Fibroblast of peridontal ligament (primary cell): ENCODE data around the gene PKN2.
"Not testable (repeated sequence)": the region's sequence is repeated elsewhere in the genome, so short reads cannot be mapped to it uniquely, and the experiment has no call there.

Experiments used
- DNase-seq: peaks from one replicate; pipeline ENCODE4 v3.0.0-alpha.2; 2010; ENCODE audit errors: extremely low read depth

The PKN2 gene

DNA sequence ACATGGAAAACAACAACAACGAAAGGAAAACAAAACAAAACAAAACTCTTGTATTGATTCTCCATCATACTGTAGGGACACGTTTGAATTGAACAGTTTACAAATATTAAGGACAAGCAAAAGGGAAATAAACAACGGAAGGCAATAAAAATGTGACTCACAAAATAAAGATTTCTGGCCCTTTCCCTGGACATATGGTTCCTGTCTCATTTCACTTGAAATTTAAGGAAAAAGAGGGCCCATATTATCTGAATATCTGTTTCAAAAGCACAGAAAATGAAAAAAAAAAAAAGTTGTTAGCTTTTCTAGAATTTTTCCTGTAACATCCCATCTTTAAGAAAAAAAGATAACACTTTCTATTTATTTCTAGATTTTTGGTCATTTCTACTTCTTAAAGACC, 3.6 kb upstream of the PKN2 start:
- no peak for DNase-seq

DNA sequence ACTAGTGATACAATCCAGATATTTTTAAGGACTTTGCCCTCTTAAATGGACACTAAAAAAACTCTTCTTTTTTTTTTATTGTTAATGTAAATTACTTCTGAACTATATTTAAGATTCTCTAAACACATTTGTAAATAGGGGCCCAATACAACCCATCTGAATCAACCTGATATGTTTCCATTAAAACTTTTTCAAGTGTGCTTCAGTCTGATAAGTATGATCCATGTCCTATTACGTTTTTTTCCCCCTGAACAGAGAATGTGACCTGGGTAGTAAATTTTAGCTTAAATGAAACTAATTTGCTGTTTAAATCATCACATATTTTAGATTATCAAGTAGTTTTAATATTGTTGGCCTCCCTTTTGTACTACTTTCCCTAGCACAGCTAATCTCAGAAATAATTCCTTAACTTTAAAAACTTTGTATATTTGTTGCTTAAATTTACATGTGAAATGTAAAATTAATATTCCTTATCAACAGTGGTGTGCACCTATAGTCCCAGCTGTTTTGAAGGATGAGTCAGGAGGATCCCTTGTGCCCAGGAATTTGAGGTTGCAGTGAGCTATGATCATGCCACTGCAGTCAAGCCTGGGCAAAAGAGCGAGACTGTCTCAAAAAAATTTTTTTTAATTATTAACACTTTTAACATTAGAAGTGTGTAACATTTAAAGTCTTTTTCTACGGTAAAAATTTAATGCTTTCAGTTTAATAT, 3.0 kb upstream of the PKN2 start:
- DNase-seq, result no peak

DNA sequence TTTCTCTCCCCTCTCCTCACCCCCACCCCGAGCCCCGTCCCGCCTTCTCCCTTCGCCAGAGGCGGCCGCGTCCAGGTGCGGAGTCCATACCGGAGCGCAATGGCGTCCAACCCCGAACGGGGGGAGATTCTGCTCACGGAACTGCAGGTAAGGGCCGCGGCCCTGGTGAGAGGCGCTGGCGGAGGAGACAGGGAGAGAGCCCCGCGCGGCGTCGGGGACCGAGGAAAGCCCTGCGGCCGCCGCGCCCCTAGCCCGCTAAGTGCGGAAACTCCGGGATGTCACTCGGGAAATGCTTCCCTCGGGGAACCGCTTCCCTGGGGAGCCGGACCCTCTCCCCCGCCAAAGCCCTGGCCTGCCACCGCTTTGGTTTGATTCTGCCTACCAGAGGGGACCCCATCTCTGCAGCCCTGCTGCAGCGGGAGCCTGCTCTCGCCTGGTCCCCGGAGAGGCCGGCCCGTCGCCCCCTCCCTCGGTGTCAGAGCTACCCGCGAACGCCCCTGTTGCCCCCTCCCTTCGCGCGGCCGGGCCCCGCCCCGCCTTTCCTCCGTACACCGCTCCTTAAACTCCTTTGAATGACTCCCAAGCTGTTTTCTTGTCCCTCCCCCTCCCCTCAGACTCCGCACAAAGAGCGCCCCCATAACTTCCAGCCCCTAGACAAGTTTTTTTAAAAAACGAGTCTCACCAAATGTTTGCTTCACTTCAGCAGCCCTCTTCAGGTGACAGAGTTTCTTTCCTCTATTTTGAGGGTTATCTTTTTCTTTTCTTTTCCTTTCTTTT, 597 bp downstream of the PKN2 start:
- peak; percentile 23 for DNase-seq

DNA sequence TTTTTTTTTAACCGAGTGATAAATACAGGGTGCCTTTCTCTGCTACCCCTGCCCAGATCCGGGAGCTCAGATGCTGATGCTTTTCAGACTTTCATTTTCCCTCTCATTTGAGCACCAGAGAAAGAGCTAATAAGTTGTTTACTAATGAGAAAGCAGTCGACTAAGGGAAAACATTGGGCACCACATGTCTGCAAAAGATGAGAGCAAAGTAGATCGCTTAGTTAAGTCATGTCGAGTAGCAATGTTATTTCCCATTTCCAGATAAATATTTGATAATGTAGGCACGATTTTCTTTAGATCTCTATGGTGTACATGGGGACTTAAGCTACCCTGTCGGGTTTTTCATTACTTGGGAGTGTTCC, 1.2 kb downstream of the PKN2 start:
- DNase-seq, result peak; percentile 19

DNA sequence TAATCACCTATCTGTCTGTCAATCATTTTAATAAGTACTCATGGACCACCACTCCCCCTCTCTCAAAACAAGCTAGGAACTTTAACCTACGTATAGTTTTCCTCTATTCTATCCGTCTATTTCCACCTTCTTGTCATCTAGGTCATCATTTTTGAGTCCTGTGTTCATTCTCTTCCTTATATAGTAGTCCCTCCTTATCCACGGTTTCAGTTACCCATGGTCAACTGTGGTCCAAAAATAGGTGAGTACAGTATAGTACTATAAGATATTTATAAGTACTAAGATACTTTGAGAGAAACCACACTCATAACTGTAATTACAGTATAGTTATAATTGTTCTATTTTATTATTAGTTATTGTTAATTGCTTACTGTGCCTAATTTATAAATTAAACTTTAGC, 7.5 kb downstream of the PKN2 start:
- no peak for DNase-seq

DNA sequence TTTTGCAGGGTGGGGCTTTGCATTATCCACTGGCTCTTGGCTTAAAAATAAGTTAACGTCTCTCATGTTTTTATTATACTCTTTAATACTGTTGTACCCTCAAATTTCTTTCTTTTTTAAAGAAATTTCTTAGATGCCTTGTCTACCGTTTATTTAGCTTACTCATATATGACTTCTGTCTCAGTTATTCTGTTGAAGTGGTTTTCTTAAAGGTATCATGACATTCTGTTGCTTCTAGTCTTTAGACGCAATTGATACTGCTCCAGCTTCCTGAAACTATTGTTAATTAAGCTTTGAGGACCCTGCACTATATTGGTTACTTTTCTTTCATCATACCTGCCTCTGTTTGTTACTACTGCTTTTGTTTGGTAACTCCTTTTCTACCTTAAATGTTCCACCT, 11.7 kb downstream of the PKN2 start:
- no peak for DNase-seq

DNA sequence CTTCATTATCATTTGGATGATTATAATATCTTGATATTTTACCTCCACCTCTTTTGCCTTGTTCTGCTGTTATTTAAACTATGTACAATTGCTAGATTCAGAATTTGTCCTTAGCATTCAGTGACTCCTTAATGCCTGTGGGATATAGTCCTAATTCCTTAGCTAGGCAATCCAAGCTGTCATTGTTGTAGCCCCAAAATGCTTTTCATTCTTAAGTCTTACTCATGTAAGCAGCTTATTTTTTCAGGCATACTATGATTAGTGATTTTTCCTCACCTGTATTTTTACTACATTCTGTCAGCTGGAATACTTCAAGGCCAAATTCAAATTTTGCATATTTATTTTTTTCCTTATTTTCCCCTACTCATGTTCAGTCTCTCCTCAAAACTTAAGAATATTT, 13.4 kb downstream of the PKN2 start:
- DNase-seq, result no peak

DNA sequence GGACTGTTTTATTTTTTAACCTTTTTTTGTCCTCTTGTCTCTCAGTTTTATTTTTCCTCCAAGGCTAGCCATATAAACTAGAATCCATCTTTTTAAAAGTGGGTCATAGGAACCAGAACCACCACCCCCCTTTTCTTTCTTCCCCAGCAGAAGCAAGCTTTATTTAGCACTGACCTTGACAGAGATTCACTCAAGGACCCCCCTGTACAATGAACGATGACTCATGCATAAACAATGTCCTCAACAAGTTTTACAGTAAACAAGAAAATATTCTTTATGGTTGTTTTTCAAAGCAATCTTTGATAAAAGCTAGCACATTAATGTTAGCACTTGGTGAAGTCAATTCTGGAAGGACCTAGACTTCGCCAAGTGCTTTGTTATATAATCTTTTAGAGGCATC, 14.1 kb downstream of the PKN2 start:
- DNase-seq, result no peak

DNA sequence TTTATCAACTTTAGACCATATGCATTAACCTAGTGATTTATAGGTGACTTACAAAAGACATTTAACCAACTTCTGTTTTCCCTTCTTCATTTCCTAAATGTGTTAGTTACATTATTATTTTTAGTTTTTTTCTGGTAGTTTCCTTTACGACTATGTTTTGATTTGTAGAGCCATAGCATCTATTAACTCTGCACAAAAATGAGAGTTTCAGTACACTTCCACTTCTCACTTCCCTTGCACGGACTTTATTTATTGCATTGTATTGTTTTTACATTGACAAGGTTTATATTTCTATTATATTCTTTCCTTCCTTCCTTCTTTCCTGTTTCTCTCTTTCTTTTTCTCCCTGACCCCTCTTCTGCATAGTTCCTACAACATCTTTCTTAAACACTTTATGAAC, 14.7 kb downstream of the PKN2 start:
- no peak for DNase-seq

DNA sequence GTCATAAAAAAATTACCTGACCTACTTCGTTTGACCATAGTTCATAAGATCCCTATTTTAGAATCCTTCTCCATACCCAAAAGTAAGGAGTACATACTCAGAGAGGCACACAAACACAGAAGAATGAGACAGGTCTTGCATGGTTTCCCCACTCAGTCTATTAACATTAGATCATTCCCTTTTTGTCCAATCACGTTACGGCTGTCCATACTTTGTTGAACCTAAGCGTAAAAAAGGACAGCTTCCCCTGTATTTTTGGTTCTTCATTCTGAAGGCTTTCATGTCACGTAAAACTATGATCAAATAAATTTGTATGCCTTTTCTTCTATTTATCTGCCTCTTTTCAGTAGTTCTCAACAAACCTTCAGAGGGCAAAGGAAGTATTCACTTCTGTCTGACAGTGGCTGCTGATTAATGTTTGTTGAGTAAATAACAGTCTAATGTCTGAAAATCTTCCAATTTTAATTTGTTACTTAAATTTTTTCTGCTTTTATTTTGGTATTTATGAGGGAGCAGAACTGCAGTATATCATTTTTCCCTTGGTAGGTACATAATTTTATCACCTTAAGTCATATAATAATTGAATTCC, 16.4 kb downstream of the PKN2 start:
- DNase-seq, result no peak

DNA sequence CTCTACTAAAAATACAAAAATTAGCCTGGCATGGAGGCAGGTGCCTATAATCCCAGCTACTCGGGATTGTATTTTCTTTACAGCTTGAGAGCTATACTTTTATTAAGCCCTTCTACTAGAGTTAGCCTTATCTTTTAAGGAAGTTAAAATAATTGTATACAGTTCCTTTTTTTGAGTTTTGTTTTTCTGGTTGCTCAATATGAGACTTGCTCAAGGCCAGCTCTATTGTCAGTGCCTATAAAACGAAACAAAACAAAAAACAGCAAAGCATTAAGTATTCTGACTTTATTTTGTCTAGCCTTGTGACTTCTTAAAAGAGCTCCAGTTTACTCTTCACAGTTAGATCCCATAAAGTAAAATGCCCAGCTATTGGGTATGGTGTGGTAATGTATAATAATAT, 17.2 kb downstream of the PKN2 start:
- DNase-seq, result no peak

DNA sequence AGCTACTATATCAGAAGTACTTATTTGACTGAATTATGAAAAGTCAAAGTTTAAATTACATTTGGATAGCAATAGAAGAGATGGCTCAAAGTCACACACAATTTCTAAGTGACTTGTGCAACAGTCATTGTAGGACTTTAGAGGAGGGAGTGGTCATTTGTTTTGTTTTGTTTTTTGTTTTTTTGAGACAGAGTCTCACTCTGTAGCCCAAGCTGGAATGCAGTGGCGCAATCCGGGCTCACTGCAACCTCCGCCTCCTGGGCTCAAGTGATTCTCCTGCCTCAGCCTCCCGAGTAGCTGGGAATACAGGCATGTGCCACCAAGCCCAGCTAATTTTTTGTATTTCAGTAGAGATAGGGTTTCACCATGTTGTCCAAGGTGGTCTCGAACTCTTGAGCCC, 17.7 kb downstream of the PKN2 start:
- not testable (repeated sequence) for DNase-seq

DNA sequence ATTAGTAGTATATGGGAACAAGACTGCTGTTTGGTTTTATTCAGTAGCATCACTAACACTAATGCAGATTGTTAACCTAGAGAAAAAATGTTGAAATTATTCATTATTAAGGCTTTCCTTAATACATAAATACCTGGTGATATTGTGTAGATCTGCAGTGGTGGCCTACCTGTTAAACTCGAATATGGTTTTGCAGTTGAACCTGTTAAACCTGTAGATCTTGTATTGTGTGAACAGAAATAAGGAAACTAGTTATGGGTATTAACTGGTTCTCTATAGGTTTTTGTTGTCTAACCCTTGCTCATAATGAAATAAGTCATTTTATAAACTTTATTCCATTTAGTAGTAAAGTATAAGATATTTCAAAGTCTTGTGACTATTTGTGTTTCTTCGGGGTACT, 23.9 kb downstream of the PKN2 start:
- no peak for DNase-seq

DNA sequence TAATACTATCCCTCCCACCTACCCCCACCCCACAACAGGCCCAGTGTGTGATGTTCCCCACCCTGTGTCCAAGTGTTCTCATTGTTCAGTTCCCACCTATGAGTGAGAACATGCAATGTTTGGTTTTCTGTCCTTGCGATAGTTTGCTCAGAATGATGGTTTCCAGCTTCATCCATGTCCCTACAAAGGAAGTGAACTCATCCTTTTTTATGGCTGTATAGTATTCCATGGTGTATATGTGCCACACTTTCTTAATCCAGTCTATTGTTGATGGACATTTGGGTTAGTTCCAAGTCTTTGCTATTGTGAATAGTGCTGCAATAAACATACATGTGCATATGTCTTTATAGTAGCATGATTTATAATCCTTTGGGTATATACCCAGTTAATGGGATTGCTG, 28.8 kb downstream of the PKN2 start:
- not testable (repeated sequence) for DNase-seq

DNA sequence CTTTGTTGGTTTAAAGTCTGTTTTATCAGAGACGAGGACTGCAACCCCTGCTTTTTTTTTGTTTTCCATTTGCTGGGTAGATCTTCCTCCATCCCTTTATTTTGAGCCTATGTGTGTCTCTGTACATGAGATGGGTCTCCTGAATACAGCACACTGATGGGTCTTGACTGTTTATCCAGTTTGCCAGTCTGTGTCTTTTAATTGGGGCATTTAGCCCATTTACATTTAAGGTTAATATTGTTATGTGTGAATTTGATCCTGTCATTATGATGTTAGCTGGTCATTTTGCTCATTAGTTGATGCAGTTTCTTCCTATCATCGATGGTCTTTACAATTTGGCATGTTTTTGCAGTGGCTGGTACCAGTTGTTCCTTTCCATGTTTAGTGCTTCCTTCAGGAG, 32.5 kb downstream of the PKN2 start:
- DNase-seq, result not testable (repeated sequence)

DNA sequence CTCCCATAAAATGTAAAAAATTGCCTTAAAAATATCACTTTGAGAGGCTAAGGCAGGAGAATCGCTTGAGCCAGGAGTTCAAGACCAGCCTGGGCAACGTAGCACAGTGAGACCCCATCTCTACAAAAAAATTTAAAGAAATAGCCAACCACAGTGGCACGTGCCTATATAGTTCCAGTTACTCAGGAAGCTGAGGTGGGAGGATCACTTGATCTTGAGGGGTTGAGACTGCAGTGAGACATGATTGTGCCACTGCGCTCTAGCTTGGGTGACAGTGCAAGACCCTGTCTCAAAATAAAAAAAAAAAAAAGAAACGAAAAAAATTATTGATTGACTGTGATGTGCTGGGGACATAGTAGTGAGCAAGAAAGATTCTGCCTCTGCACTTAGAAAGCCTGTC, 38.4 kb downstream of the PKN2 start:
- DNase-seq, result no peak

DNA sequence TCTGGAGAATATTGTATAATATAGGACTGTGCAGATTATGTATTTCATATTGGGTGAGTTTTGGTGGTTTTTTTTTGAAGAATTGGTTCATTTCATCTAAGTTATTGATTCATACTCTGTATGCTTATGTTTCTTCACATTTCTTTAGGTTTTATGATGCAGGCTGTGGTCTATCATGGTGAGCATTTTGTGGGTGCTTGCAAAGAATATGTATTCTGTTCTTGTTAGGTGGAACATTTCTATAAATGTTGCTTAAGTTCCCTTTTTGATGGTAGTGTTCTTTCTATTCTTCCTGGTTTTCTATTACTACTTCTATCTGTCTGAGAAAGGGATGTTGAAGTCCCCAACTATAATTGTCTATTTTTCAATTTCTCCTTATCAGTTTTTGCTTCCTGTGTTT, 42.6 kb downstream of the PKN2 start:
- no peak for DNase-seq

DNA sequence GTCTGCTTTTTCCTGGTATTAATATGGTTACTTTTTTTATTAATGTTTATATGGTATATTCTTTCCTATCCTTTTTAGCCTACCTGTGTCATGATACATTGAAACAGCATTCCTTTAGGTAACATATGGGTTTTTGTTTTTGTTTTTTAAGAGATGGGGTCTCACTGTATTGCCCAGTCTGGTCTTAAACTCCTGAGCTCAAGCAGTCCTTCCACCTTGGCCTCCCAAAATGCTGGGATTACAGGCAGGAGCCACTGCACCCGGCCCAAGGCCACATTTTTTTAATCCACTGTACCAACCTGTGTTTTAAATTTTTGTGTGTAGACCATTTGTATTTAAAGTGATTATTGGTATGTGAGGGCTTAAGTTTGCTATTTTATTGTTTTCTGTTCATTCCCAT, 43.1 kb downstream of the PKN2 start:
- DNase-seq, result no peak

DNA sequence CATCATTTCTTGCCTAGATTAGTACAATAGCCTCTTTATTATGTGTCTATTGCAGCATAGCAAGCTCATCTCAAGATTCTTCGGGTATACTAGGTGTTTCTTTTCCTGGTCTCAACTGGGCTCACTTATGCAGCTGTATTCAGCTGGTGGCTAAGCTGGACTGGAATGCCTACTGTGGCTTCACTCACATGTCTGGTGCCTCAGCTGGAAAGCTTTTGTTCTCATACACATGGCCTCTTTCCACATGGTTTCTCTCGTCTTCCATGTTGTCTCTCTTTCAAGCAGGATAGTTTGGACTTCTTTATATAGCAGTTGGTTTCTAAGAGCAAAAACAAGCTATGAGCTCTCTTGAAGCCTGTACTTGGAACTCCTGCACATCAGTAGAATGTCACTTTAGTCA, 45.2 kb downstream of the PKN2 start:
- no peak for DNase-seq

DNA sequence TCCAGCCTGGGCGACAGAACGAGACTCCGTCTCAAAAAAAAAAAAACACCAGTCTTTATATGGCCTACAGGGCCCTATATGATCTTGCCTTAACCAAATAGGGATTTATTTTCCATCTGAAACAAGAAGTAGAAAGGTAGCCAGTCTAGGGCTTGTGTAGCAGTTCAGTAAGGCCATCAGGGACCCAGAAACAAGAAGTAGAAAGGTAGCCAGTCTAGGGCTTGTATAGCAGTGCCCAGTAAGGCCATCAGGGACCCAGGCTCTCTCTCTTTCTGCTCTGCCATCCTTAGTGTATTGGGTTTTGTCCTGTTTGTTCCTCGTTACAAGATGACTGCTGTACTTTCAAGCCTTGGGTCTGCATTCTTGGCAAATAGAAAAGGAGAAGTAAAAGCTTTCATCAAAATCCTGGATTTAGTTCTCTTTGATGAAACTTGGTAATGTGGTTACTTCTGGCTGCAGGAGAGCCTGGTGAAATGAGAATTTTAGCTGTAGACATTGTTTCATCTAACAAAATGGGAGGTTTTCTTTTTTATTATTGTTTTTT, 46.1 kb downstream of the PKN2 start:
- no peak for DNase-seq

DNA sequence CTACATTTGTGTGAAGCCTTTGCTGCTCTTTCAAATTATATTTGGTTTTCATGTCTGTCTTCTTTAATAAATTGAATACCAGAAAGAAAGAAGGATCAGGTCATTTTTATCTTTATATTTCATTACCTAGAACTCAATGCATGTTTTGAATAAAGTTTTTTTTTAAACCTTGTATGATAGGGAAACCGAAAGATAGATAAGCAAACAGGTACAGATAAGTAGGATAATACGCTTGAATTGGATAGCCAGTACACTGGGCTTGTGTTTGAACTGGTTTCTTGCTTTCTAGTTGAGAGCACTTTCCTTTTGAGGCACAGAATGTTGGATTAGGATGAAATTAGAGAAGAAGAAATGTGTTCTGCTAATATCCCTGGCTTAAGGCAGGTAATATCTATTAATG, 46.9 kb downstream of the PKN2 start:
- DNase-seq, result no peak

DNA sequence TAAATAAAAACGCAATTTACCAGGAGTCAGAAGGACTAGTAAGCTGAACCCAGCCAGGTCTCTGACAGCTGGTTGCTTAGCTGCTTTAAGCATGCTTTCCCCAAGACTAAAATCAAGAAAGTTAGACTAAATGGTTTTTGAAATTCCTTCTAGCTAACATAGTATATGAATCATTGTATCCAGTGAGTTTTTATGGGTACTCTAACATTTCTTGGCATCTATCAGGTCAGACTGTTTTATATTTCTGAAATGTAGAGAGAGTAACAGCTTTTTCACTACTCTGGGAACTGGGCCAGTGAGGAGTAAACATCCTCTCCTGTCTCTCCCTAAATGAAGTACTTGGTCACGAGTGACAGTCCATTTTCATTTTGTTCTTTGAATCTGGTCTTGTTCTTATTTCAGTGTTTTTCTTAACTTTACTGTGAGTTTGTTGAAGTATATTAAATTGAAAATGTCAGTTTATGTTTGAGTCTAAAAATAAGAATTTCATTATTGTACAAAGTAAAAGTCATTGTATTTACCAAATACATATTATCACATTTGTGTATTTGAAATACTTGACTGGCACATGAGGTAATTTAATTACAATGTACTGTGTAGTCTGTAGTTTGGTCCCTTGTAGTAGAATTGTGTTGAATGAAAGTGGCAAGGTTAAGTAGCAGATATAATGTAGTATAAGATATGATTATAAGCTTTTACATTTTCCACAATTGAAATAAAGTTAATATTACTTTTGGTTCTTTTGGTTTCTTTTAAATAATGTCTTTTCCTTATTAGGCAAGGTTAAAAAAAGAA, 47.6 kb downstream of the PKN2 start:
- DNase-seq, result peak; percentile 98
